ENCODE results near the gene OR13A1.
"Not testable (repeated sequence)": the region's sequence is repeated elsewhere in the genome, so short reads cannot be mapped to it uniquely, and the experiment has no call there.

DNA sequence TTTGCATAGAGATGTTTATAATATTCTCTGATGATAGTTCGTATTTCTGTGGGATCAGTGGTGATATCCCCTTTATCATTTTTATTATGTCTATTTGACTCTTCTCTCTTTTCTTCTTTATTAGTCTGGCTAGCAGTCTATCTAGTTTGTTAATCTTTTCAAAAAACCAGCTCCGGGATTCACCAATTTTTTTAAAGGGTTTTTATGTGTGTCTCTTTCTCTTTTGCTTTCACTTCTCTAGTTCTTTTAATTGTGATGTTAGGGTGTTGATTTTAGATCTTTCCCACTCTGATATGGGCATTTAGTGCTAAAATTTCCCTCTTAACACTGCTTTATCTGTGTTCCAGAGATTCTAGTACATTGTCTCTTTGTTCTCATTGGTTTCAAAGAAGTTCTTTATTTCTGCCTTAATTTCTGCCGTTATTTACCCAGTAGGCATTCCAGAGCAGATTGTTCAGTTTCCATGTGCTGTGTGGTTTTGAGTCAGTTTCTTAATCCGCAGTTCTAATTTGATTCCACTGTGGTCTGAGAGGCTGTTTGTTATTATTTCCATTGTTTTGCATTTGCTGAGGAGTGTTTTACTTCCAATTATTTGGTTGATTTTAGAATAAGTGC is 17.0 kb downstream of the OR13A1 start:
- TF ChIP-seq CTCF, POLR2A, POLR2AphosphoS5 (IDR thresholded peaks at IDR 0.05): not testable (repeated sequence)
